SK-N-MC (cell line): ENCODE data around the gene TMEM150C.

ENCODE experiments used
- EZH2 ChIP-seq: fragments of 200-600 bp; sonication (generic); IDR thresholded peaks from one replicate; pipeline ENCODE4 v1.6.1; 2017; ENCODE audit warnings: antibody characterized with exemption
- FOXP2 ChIP-seq: optimal IDR thresholded peaks from 2 replicates; pipeline ENCODE3; 2011; ENCODE audit warnings: mild to moderate bottlenecking, moderate library complexity; ENCODE audit not compliant: insufficient read depth; ENCODE audit errors: extremely low read length, control extremely low read depth
- POLR2AphosphoS5 ChIP-seq: IDR thresholded peaks from 2 replicates; pipeline ENCODE4 v1.6.1; 2012; ENCODE audit warnings: mild to moderate bottlenecking, low read depth, low read length, borderline replicate concordance

GRCh38 chr4:82529322-82529721 lies 32.5 kb downstream of the TMEM150C start:
- no peak for TF ChIP-seq EZH2
- no peak for TF ChIP-seq POLR2AphosphoS5
- no peak for TF ChIP-seq FOXP2
